ENCODE measurements around the gene DPP6. TPM values are rescaled to one million over a fixed set of nuclear protein-coding genes. Genes with fewer than 3 reads are reported as not detected.

The DPP6 gene
- total and polyA plus RNA-seq, 4 experiments from 2014 or later: not detected

GRCh38 chr7:154767142-154767541 is 714.9 kb downstream of the DPP6 start:
- intact Hi-C loops (cut with micrococcal nuclease): no loop called here
- H3K4me1 Mint-ChIP-seq: no peaks in the 10 kb centered on the region
- POLR2A ChIA-PET (ENCODE audit: partially characterized antibody): no interaction called here

GRCh38 chr7:154767821-154768415 is 715.7 kb downstream of the DPP6 start:
- CTCF ChIA-PET (ENCODE audit: partially characterized antibody): no interaction called here
- Histone ChIP-seq H3K4me3 (ENCODE audit: low read length in 2 of 2) (no peak overlapping the region), H3K27ac (ENCODE audit: low read depth, low read length) (no peak overlapping the region), H3K36me3 (ENCODE audit: insufficient read depth, low read length) (no peaks in the 10 kb centered on the region), H3K9me3 (ENCODE audit: control insufficient read depth in 1 of 2, low read length in 2 of 2) (no peaks in the 10 kb centered on the region), H3K27me3 (ENCODE audit: insufficient read depth, low read length) (no peaks in the 10 kb centered on the region), H3K4me1 (ENCODE audit: insufficient read depth, low read length) (no peaks in the 10 kb centered on the region)
- Mint-ChIP-seq H3K27me3 (peaks cover 0 to 2% of the 10 kb centered on the region in 2 donors), H3K36me3 (no peaks in the 10 kb centered on the region), H3K4me1 (no peaks in the 10 kb centered on the region), H3K9me3 (peaks cover 0 to 7% (median 0%) of the 10 kb centered on the region in 8 donors), H3K4me3 (no peak overlapping the region), H3K27ac (no peak overlapping the region)
- POLR2A ChIA-PET (ENCODE audit: partially characterized antibody): no interaction called here
- no peak for DNase-seq
- intact Hi-C loops (cut with micrococcal nuclease): no loop called here

More at GRCh38 chr7:154767142-154767541, 714.9 kb downstream of the DPP6 start:
- H3K27ac Mint-ChIP-seq: no peak overlapping the region
- Histone ChIP-seq H3K27me3 (ENCODE audit: insufficient read depth, low read length) (no peaks in the 10 kb centered on the region), H3K27ac (ENCODE audit: low read depth, low read length) (no peak overlapping the region), H3K4me3 (ENCODE audit: low read length in 2 of 2) (no peak overlapping the region), H3K36me3 (ENCODE audit: insufficient read depth, low read length) (no peaks in the 10 kb centered on the region), H3K4me1 (ENCODE audit: insufficient read depth, low read length) (no peaks in the 10 kb centered on the region), H3K9me3 (ENCODE audit: control insufficient read depth in 1 of 2, low read length in 2 of 2) (no peaks in the 10 kb centered on the region)
- no peaks in the 10 kb centered on the region for H3K36me3 Mint-ChIP-seq
- H3K4me3 Mint-ChIP-seq: no peak overlapping the region
- CTCF ChIA-PET (ENCODE audit: partially characterized antibody): no interaction called here
- no peak for DNase-seq
- H3K9me3 Mint-ChIP-seq: peaks cover 0 to 7% (median 0%) of the 10 kb centered on the region in 8 donors
- peaks cover 0 to 2% of the 10 kb centered on the region in 2 donors for H3K27me3 Mint-ChIP-seq

- Mint-ChIP-seq H3K4me1 (no peaks in the 10 kb centered on the region), H3K9me3 (peaks cover 0 to 7% (median 0%) of the 10 kb centered on the region in 8 donors), H3K36me3 (no peaks in the 10 kb centered on the region), H3K4me3 (no peak overlapping the region), H3K27me3 (peaks cover 0 to 2% of the 10 kb centered on the region in 2 donors), H3K27ac (no peak overlapping the region)
- ChIA-PET POLR2A (ENCODE audit: partially characterized antibody) (no interaction called here), CTCF (ENCODE audit: partially characterized antibody) (interaction anchor here (0.7 kb wide), 1 partner anchor 26 kb away, joined by 3 read pairs; no protein-coding TSS in a partner anchor)
- Histone ChIP-seq H3K9me3 (ENCODE audit: control insufficient read depth in 1 of 2, low read length in 2 of 2) (no peaks in the 10 kb centered on the region), H3K4me3 (ENCODE audit: low read length in 2 of 2) (no peak overlapping the region), H3K36me3 (ENCODE audit: insufficient read depth, low read length) (no peaks in the 10 kb centered on the region), H3K4me1 (ENCODE audit: insufficient read depth, low read length) (no peaks in the 10 kb centered on the region), H3K27ac (ENCODE audit: low read depth, low read length) (no peak overlapping the region), H3K27me3 (ENCODE audit: insufficient read depth, low read length) (no peaks in the 10 kb centered on the region)
- no peak for DNase-seq
- intact Hi-C loops (cut with micrococcal nuclease): no loop called here
Observed at GRCh38 chr7:154769001-154769400, 716.8 kb downstream of the DPP6 start.

- Histone ChIP-seq H3K4me1 (ENCODE audit: insufficient read depth, low read length) (no peaks in the 10 kb centered on the region), H3K27me3 (ENCODE audit: insufficient read depth, low read length) (no peaks in the 10 kb centered on the region), H3K36me3 (ENCODE audit: insufficient read depth, low read length) (no peaks in the 10 kb centered on the region), H3K4me3 (ENCODE audit: low read length in 2 of 2) (no peak overlapping the region), H3K9me3 (ENCODE audit: control insufficient read depth in 1 of 2, low read length in 2 of 2) (no peaks in the 10 kb centered on the region), H3K27ac (ENCODE audit: low read depth, low read length) (no peak overlapping the region)
- ChIA-PET CTCF (ENCODE audit: partially characterized antibody) (no interaction called here), POLR2A (ENCODE audit: partially characterized antibody) (no interaction called here)
- DNase-seq: no peak
- intact Hi-C loops (cut with micrococcal nuclease): no loop called here
- no peak overlapping the region for H3K4me3 Mint-ChIP-seq
- H3K9me3 Mint-ChIP-seq: peaks cover 0 to 7% (median 0%) of the 10 kb centered on the region in 8 donors
- no peak overlapping the region for H3K27ac Mint-ChIP-seq
- H3K4me1 Mint-ChIP-seq: no peaks in the 10 kb centered on the region
- peaks cover 0 to 2% of the 10 kb centered on the region in 2 donors for H3K27me3 Mint-ChIP-seq
- no peaks in the 10 kb centered on the region for H3K36me3 Mint-ChIP-seq
Observed at GRCh38 chr7:154769527-154769926, 717.3 kb downstream of the DPP6 start.

- H3K27ac ChIP-seq (ENCODE audit: low read depth, low read length): no peak overlapping the region
- ChIA-PET POLR2A (ENCODE audit: partially characterized antibody) (no interaction called here), CTCF (ENCODE audit: partially characterized antibody) (no interaction called here)
- H3K4me3 ChIP-seq (ENCODE audit: low read length in 2 of 2): no peak overlapping the region
- Mint-ChIP-seq H3K4me3 (no peak overlapping the region), H3K27me3 (peaks cover 0 to 2% of the 10 kb centered on the region in 2 donors), H3K27ac (no peak overlapping the region), H3K36me3 (no peaks in the 10 kb centered on the region), H3K9me3 (peaks cover 0 to 7% (median 0%) of the 10 kb centered on the region in 8 donors), H3K4me1 (no peaks in the 10 kb centered on the region)
- H3K36me3 ChIP-seq (ENCODE audit: insufficient read depth, low read length): no peaks in the 10 kb centered on the region
- intact Hi-C loops (cut with micrococcal nuclease): no loop called here
- H3K9me3 ChIP-seq (ENCODE audit: control insufficient read depth in 1 of 2, low read length in 2 of 2): no peaks in the 10 kb centered on the region
- no peaks in the 10 kb centered on the region for H3K4me1 ChIP-seq (ENCODE audit: insufficient read depth, low read length)
- DNase-seq: no peak
- H3K27me3 ChIP-seq (ENCODE audit: insufficient read depth, low read length): no peaks in the 10 kb centered on the region
Observed at GRCh38 chr7:154770361-154770760, 718.2 kb downstream of the DPP6 start.

- no peak overlapping the region for H3K27ac Mint-ChIP-seq
- intact Hi-C loops (cut with micrococcal nuclease): no loop called here
- Histone ChIP-seq H3K27ac (ENCODE audit: low read depth, low read length) (no peak overlapping the region), H3K27me3 (ENCODE audit: insufficient read depth, low read length) (no peaks in the 10 kb centered on the region), H3K4me3 (ENCODE audit: low read length in 2 of 2) (no peak overlapping the region), H3K4me1 (ENCODE audit: insufficient read depth, low read length) (no peaks in the 10 kb centered on the region), H3K9me3 (ENCODE audit: control insufficient read depth in 1 of 2, low read length in 2 of 2) (no peaks in the 10 kb centered on the region), H3K36me3 (ENCODE audit: insufficient read depth, low read length) (no peaks in the 10 kb centered on the region)
- H3K36me3 Mint-ChIP-seq: no peaks in the 10 kb centered on the region
- peaks cover 0 to under 1% (median 0%) of the 10 kb centered on the region in 4 donors for H3K4me1 Mint-ChIP-seq
- H3K4me3 Mint-ChIP-seq: no peak overlapping the region
- ChIA-PET POLR2A (ENCODE audit: partially characterized antibody) (no interaction called here), CTCF (ENCODE audit: partially characterized antibody) (no interaction called here)
- H3K27me3 Mint-ChIP-seq: peaks cover 0 to 2% of the 10 kb centered on the region in 2 donors
- DNase-seq: no peak
- peaks cover 0 to 7% (median 0%) of the 10 kb centered on the region in 8 donors for H3K9me3 Mint-ChIP-seq
Observed at GRCh38 chr7:154770962-154771361, 718.8 kb downstream of the DPP6 start.

GRCh38 chr7:154774303-154774969 is 722.2 kb downstream of the DPP6 start:
- no peak overlapping the region for H3K27ac ChIP-seq (ENCODE audit: low read depth, low read length)
- ChIA-PET CTCF (ENCODE audit: partially characterized antibody) (no interaction called here), POLR2A (ENCODE audit: partially characterized antibody) (no interaction called here)
- H3K36me3 Mint-ChIP-seq: no peaks in the 10 kb centered on the region
- H3K27me3 ChIP-seq (ENCODE audit: insufficient read depth, low read length): no peaks in the 10 kb centered on the region
- peaks cover 0 to 19% (median 3%) of the 10 kb centered on the region in 4 donors for H3K4me1 Mint-ChIP-seq
- no peaks in the 10 kb centered on the region for H3K9me3 ChIP-seq (ENCODE audit: control insufficient read depth in 1 of 2, low read length in 2 of 2)
- H3K27me3 Mint-ChIP-seq: no peaks in the 10 kb centered on the region
- intact Hi-C loops (cut with micrococcal nuclease): no loop called here
- H3K4me3 Mint-ChIP-seq: no peak overlapping the region
- no peak overlapping the region for H3K4me3 ChIP-seq (ENCODE audit: low read length in 2 of 2)
- peaks cover 0 to 7% (median 4%) of the 10 kb centered on the region in 8 donors for H3K9me3 Mint-ChIP-seq
- H3K27ac Mint-ChIP-seq: no peak overlapping the region
- no peaks in the 10 kb centered on the region for H3K36me3 ChIP-seq (ENCODE audit: insufficient read depth, low read length)
- no peak for DNase-seq
- H3K4me1 ChIP-seq (ENCODE audit: insufficient read depth, low read length): no peaks in the 10 kb centered on the region

All from CD4-positive, alpha-beta memory T cell (primary cell).